H9 (cell line): Measurements from ENCODE around the gene MRPL14. TPM values are rescaled to one million over a fixed set of nuclear protein-coding genes. Genes with fewer than 3 reads are reported as not detected.

ENCODE experiments used
- DNase-seq: peaks from one replicate; pipeline ENCODE4 v3.0.0-alpha.2; 2017
- H2AFZ ChIP-seq: one replicate; pipeline ENCODE4 v1.6.1; 2013; ENCODE audit warnings: mild to moderate bottlenecking, low read length, control low read depth, moderate library complexity
- H2AK5ac ChIP-seq: 2 replicates; pipeline ENCODE4 v1.6.1; 2013; ENCODE audit warnings: low read length, control low read depth, mixed read lengths; ENCODE audit not compliant: insufficient read length
- H2BK120ac ChIP-seq: one replicate; pipeline ENCODE4 v1.6.1; 2013; ENCODE audit warnings: low read depth, mild to moderate bottlenecking, low read length, control low read depth, inconsistent platforms; ENCODE audit not compliant: poor library complexity, severe bottlenecking
- H2BK12ac ChIP-seq: 2 replicates; pipeline ENCODE4 v1.6.1; 2013; ENCODE audit warnings: low read length, control low read depth, mixed read lengths, low read depth; ENCODE audit not compliant: insufficient read length
- H2BK15ac ChIP-seq: 2 replicates; pipeline ENCODE4 v1.6.1; 2013; ENCODE audit warnings: low read depth, low read length, control low read depth
- H2BK20ac ChIP-seq: one replicate; pipeline ENCODE4 v1.6.1; 2013; ENCODE audit warnings: low read depth, mild to moderate bottlenecking, low read length, control low read depth, inconsistent platforms; ENCODE audit not compliant: poor library complexity, severe bottlenecking
- H2BK5ac ChIP-seq: 2 replicates; pipeline ENCODE4 v1.6.1; 2013; ENCODE audit warnings: low read length, control low read depth, mixed read lengths; ENCODE audit not compliant: insufficient read length
- H3K14ac ChIP-seq: 2 replicates; pipeline ENCODE4 v1.6.1; 2013; ENCODE audit warnings: low read length, control low read depth; ENCODE audit not compliant: insufficient read depth
- H3K18ac ChIP-seq: 2 replicates; pipeline ENCODE4 v1.6.1; 2013; ENCODE audit warnings: low read depth, mild to moderate bottlenecking, mixed read lengths, low read length, control low read depth; ENCODE audit not compliant: insufficient read length
- H3K23ac ChIP-seq: 2 replicates; pipeline ENCODE4 v1.6.1; 2013; ENCODE audit warnings: low read length, control low read depth, mixed read lengths, low read depth; ENCODE audit not compliant: insufficient read length
- H3K23me2 ChIP-seq: 2 replicates; pipeline ENCODE4 v1.6.1; 2013; ENCODE audit warnings: low read depth, mild to moderate bottlenecking, mixed read lengths, low read length, control low read depth; ENCODE audit not compliant: insufficient read length, poor library complexity, severe bottlenecking
- H3K27ac ChIP-seq: 2 replicates; pipeline ENCODE4 v1.5.1; 2013; ENCODE audit warnings: low read length, control low read depth, mixed read lengths, low read depth; ENCODE audit not compliant: insufficient read length
- H3K27me3 ChIP-seq: 2 replicates; pipeline ENCODE4 v1.6.1; 2013; ENCODE audit warnings: low read length, control low read depth, inconsistent platforms; ENCODE audit not compliant: insufficient read depth
- H3K4ac ChIP-seq: 2 replicates; pipeline ENCODE4 v1.6.1; 2013; ENCODE audit warnings: low read depth, mild to moderate bottlenecking, control low read depth, inconsistent platforms, low read length, moderate library complexity
- H3K4me1 ChIP-seq: 2 replicates; pipeline ENCODE4 v1.6.1; 2013; ENCODE audit warnings: low read length, control low read depth, inconsistent platforms; ENCODE audit not compliant: insufficient read depth
- H3K4me2 ChIP-seq: 2 replicates; pipeline ENCODE4 v1.6.1; 2013; ENCODE audit warnings: low read length, control low read depth, mixed read lengths; ENCODE audit not compliant: insufficient read length, insufficient read depth
- H3K56ac ChIP-seq: 2 replicates; pipeline ENCODE4 v1.6.1; 2013; ENCODE audit warnings: low read depth, mild to moderate bottlenecking, mixed read lengths, low read length, control low read depth; ENCODE audit not compliant: insufficient read length
- H3K79me1 ChIP-seq: 2 replicates; pipeline ENCODE4 v1.6.1; 2013; ENCODE audit warnings: low read depth, mild to moderate bottlenecking, moderate library complexity, low read length, control low read depth, inconsistent platforms; ENCODE audit not compliant: insufficient read depth, poor library complexity, severe bottlenecking
- H3K79me2 ChIP-seq: 2 replicates; pipeline ENCODE4 v1.6.1; 2013; ENCODE audit warnings: low read length, control low read depth, inconsistent platforms; ENCODE audit not compliant: insufficient read depth
- H3K9ac ChIP-seq: 2 replicates; pipeline ENCODE4 v1.6.1; 2013; ENCODE audit warnings: low read length, control low read depth, mixed read lengths; ENCODE audit not compliant: insufficient read length; ENCODE audit errors: extremely low read depth
- H3K9me3 ChIP-seq: one replicate; pipeline ENCODE4 v1.6.1; 2013; ENCODE audit warnings: low read depth, low read length, inconsistent platforms; ENCODE audit not compliant: control insufficient read depth
- H3T11ph ChIP-seq: one replicate; pipeline ENCODE4 v1.6.1; 2013; ENCODE audit warnings: mild to moderate bottlenecking, low read length, control low read depth, inconsistent platforms
- H4K20me1 ChIP-seq: one replicate; pipeline ENCODE4 v1.6.1; 2013; ENCODE audit not compliant: control insufficient read depth, insufficient read length, insufficient read depth
- H4K5ac ChIP-seq: 2 replicates; pipeline ENCODE4 v1.6.1; 2013; ENCODE audit warnings: low read depth, mild to moderate bottlenecking, mixed read lengths, low read length, control low read depth; ENCODE audit not compliant: insufficient read length
- H4K8ac ChIP-seq: replicated peaks from 2 replicates; pipeline ENCODE4 v1.6.1; 2013; ENCODE audit warnings: low read length, control low read depth, mixed read lengths, low read depth; ENCODE audit not compliant: insufficient read length
- H4K91ac ChIP-seq: 2 replicates; pipeline ENCODE4 v1.6.1; 2013; ENCODE audit warnings: low read depth, mild to moderate bottlenecking, moderate library complexity, mixed read lengths, low read length, control low read depth; ENCODE audit not compliant: insufficient read length
- H3K27ac Mint-ChIP-seq, 3 experiments: 2 replicates in 2 of 3; 3 replicates in 1 of 3; pipeline ENCODE4 v1.8.0; 2020 to 2021; ENCODE audit warnings: mixed read lengths in 3 of 3, mild to moderate bottlenecking in 1 of 3, moderate library complexity in 1 of 3
- H3K27me3 Mint-ChIP-seq: 2 replicates; pipeline ENCODE4 v1.8.0; 2021; ENCODE audit warnings: low read depth, mild to moderate bottlenecking, moderate library complexity, mixed read lengths
- H3K36me3 Mint-ChIP-seq, 3 experiments: 2 replicates in 2 of 3; 3 replicates in 1 of 3; pipeline ENCODE4 v1.8.0; 2020 to 2021; ENCODE audit warnings: low read depth in 3 of 3, mixed read lengths in 3 of 3; ENCODE audit not compliant: insufficient read depth in 1 of 3
- H3K4me1 Mint-ChIP-seq, 2 experiments: 2 replicates each; pipeline ENCODE4 v1.8.0; 2020; ENCODE audit warnings: mixed read lengths in 2 of 2
- H3K4me3 Mint-ChIP-seq, 2 experiments: 2 replicates in 1 of 2; 3 replicates in 1 of 2; pipeline ENCODE4 v1.8.0; 2020 to 2021; ENCODE audit warnings: mild to moderate bottlenecking in 2 of 2, mixed read lengths in 2 of 2, moderate library complexity in 1 of 2
- H3K9me3 Mint-ChIP-seq, 2 experiments: 2 replicates in 1 of 2; 3 replicates in 1 of 2; pipeline ENCODE4 v1.8.0; 2020; ENCODE audit warnings: mild to moderate bottlenecking in 2 of 2, mixed read lengths in 2 of 2, moderate library complexity in 1 of 2
- WGBS: extraction: QIAGEN DNeasy Blood & Tissue Kit; methylation state at CpG from one replicate; pipeline ENCODE4 v1.1.7; 2013; ENCODE audit warnings: missing lambda C conversion rate, low lambda C conversion rate, mixed read lengths; ENCODE audit not compliant: insufficient read length; ENCODE audit errors: extremely low coverage; 5-methylcytosine and 5-hydroxymethylcytosine counted together
- total RNA-seq: library from RNA; stranded (reverse); gene quantifications from 2 replicates; pipeline ENCODE4 v1.2.1, GENCODE V29; 2021
- TF ChIP-seq, protein P1 (sequence below): fragments of 200-600 bp; sonication (generic); conservative IDR thresholded peaks from 3 replicates; pipeline ENCODE4 v1.8.0; 2021; ENCODE audit warnings: antibody characterized with exemption, mild to moderate bottlenecking

MRPL14 gene
- total RNA-seq, 1 experiment from 2014 or later = 80.1 TPM

DNA sequence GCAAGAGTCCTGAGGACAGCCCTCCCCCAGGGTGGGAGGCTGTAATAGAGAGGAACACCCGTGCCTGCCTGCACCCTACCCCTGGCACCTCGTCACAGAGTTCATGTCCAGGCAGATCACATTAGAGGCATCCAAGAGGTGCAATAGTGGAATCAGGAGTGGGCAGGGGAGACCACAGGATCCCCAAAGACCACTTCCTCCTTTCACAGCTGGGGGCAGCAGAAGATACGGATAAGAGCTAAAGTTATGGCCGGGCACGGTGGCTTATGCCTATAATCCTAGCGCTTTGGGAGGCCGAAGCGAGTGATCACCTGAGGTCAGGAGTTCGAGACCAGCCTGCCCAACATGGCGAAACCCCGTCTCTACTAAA, 29.9 kb upstream of the MRPL14 start:
- peak overlapping the region in 2 of 3 experiments; percentile 24 to 59; a peak in 2 of 7 replicates for H3K27ac Mint-ChIP-seq

More for the DNA sequence above, 29.9 kb upstream of the MRPL14 start:
- no peak overlapping the region for H3K4me2 ChIP-seq
- H3K9me3 ChIP-seq = no peaks in the 10 kb centered on the region
- no peak overlapping the region for H2AK5ac ChIP-seq
- no peak overlapping the region for H3K23ac ChIP-seq
- H4K20me1 ChIP-seq = no peaks in the 10 kb centered on the region
- no peak overlapping the region for H2BK12ac ChIP-seq
- no peak overlapping the region for H3K9ac ChIP-seq
- H3K79me2 ChIP-seq = no peaks in the 10 kb centered on the region
- no peak overlapping the region for H3K14ac ChIP-seq
- H2BK15ac ChIP-seq = no peak overlapping the region
- TF ChIP-seq, protein P1, sequence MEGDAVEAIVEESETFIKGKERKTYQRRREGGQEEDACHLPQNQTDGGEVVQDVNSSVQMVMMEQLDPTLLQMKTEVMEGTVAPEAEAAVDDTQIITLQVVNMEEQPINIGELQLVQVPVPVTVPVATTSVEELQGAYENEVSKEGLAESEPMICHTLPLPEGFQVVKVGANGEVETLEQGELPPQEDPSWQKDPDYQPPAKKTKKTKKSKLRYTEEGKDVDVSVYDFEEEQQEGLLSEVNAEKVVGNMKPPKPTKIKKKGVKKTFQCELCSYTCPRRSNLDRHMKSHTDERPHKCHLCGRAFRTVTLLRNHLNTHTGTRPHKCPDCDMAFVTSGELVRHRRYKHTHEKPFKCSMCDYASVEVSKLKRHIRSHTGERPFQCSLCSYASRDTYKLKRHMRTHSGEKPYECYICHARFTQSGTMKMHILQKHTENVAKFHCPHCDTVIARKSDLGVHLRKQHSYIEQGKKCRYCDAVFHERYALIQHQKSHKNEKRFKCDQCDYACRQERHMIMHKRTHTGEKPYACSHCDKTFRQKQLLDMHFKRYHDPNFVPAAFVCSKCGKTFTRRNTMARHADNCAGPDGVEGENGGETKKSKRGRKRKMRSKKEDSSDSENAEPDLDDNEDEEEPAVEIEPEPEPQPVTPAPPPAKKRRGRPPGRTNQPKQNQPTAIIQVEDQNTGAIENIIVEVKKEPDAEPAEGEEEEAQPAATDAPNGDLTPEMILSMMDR = 0 out of 3 replicates have a peak, but pooled peaks have one; percentile 16
- no peak overlapping the region for H3K27ac ChIP-seq
- no peak overlapping the region for H2AFZ ChIP-seq
- H4K8ac ChIP-seq = no peak overlapping the region
- no peak overlapping the region for H3T11ph ChIP-seq
- H3K4me1 ChIP-seq = peaks cover 5% of the 10 kb centered on the region; the same call in 1 of the 2 replicates
- no peak for DNase-seq
- no peak overlapping the region for H3K18ac ChIP-seq
- no peak overlapping the region for H2BK120ac ChIP-seq
- no peak overlapping the region for H3K4ac ChIP-seq
- Mint-ChIP-seq H3K36me3 (peaks cover 6 to 12% (median 6%) of the 10 kb centered on the region in 3 experiments), H3K4me3 (no peak overlapping the region), H3K9me3 (no peaks in the 10 kb centered on the region), H3K4me1 (peaks cover 23 to 29% of the 10 kb centered on the region in 2 experiments), H3K27me3 (peaks cover 2% of the 10 kb centered on the region; the same call in 1 of the 2 replicates)
- H4K5ac ChIP-seq = no peak overlapping the region
- H2BK20ac ChIP-seq = no peak overlapping the region
- no peaks in the 10 kb centered on the region for H3K23me2 ChIP-seq
- no peaks in the 10 kb centered on the region for H3K27me3 ChIP-seq
- WGBS = no CpG with 5 or more reads among the region's 11 CpGs
- no peak overlapping the region for H4K91ac ChIP-seq
- H3K79me1 ChIP-seq = no peaks in the 10 kb centered on the region
- H3K56ac ChIP-seq = no peak overlapping the region
- H2BK5ac ChIP-seq = no peak overlapping the region
